ENCODE measurements around the gene TTC39B.

- TF ChIP-seq ELF1 (IDR thresholded peaks at IDR 0.05; ENCODE audit: borderline replicate concordance, low read depth), result no peak
- TF ChIP-seq POLR2AphosphoS5 (IDR thresholded peaks at IDR 0.05; ENCODE audit: low read depth, low read length), result no peak
- no peak for TF ChIP-seq CTCF (IDR thresholded peaks at IDR 0.05 in 2 of 3, conservative IDR thresholded peaks at IDR 0.05 in 1 of 3; ENCODE audit: borderline replicate concordance in 1 of 3, insufficient read depth in 1 of 3, low read depth in 2 of 3, low read length in 2 of 3)
- TF ChIP-seq ATF3 (IDR thresholded peaks at IDR 0.05), result no peak
- no peak for TF ChIP-seq POLR2A (IDR thresholded peaks at IDR 0.05; ENCODE audit: borderline replicate concordance, extremely low read depth, insufficient read depth, insufficient read length)
- no peak for TF ChIP-seq ZFX (IDR thresholded peaks at IDR 0.05)
Observed at GRCh38 chr9:15121630-15122029, 185.4 kb downstream of the TTC39B start.
